HG02798 (cell line): ENCODE measurements around the gene ACIN1.

ENCODE experiments used
- ATAC-seq: cut with Tn5 transposase; IDR thresholded peaks from one replicate; pipeline ENCODE4 v1.9.1; 2021; ENCODE audit warnings: mild to moderate bottlenecking; ENCODE audit not compliant: unreplicated experiment, poor library complexity

The ACIN1 gene

GRCh38 chr14:23094666-23095195, at the start of gene ACIN1:
Gene ACIN1 (minus strand): TSS chr14:23095136. CDS start chr14:23095112, 24 bp downstream.
- ATAC-seq = peak; percentile 40

- ATAC-seq = no peak
These were observed 49.0 kb upstream of the ACIN1 start for GRCh38 chr14:23143911-23144310.

GRCh38 chr14:23142826-23143225, 47.9 kb upstream of the ACIN1 start:
- no peak for ATAC-seq

- ATAC-seq = no peak
These were observed 46.9 kb upstream of the ACIN1 start for GRCh38 chr14:23141706-23142444.

- no peak for ATAC-seq
These were observed 45.4 kb upstream of the ACIN1 start for GRCh38 chr14:23140371-23140770.

- ATAC-seq = no peak
These were observed 44.9 kb upstream of the ACIN1 start for GRCh38 chr14:23139874-23140273.

- ATAC-seq = no peak
These were observed 43.0 kb upstream of the ACIN1 start for GRCh38 chr14:23137813-23138535.

GRCh38 chr14:23137192-23137812, 42.4 kb upstream of the ACIN1 start:
- no peak for ATAC-seq

GRCh38 chr14:23136566-23137133, 41.7 kb upstream of the ACIN1 start:
- ATAC-seq = no peak

GRCh38 chr14:23132970-23133369, 38.0 kb upstream of the ACIN1 start:
- ATAC-seq = no peak

- no peak for ATAC-seq
These were observed 36.5 kb upstream of the ACIN1 start for GRCh38 chr14:23131482-23131881.

GRCh38 chr14:23130871-23131270, 35.9 kb upstream of the ACIN1 start:
- no peak for ATAC-seq

- ATAC-seq = no peak
These were observed 34.9 kb upstream of the ACIN1 start for GRCh38 chr14:23129759-23130316.

- ATAC-seq = no peak
These were observed 34.2 kb upstream of the ACIN1 start for GRCh38 chr14:23128969-23129758.

- no peak for ATAC-seq
These were observed 32.9 kb upstream of the ACIN1 start for GRCh38 chr14:23127861-23128260.

- no peak for ATAC-seq
These were observed 31.8 kb upstream of the ACIN1 start for GRCh38 chr14:23126548-23127278.

GRCh38 chr14:23125933-23126524, 31.1 kb upstream of the ACIN1 start:
- no peak for ATAC-seq

GRCh38 chr14:23125011-23125410, 30.1 kb upstream of the ACIN1 start:
- ATAC-seq = no peak
